PC-3 (cell line): ENCODE results near the gene STMND1. TPM values are rescaled to one million over a fixed set of nuclear protein-coding genes. Genes with fewer than 3 reads are reported as not detected.

Experiments
- ATAC-seq: fragments of 200-7000 bp; cut with Tn5 transposase; 2 replicates; pipeline ENCODE4 v1.9.1; 2020; ENCODE audit warnings: mild to moderate bottlenecking, moderate library complexity
- BruUV-seq: library from RNA; stranded (reverse); fragments of 400-500 nt; replicated peaks from 2 replicates; lab custom pipeline; 2021; lab: Mats Ljungman, UMichigan
- CTCF ChIA-PET: fragments of 300-600 bp; sonication (Branson Sonifier 250); formaldehyde crosslinking; loops from one replicate; lab custom pipeline; 2022; ENCODE audit warnings: antibody characterized with exemption; lab: Charles Lee
- POLR2A ChIA-PET: fragments of 300-600 bp; sonication (Branson Sonifier 250); formaldehyde crosslinking; loops from one replicate; lab custom pipeline; 2022; ENCODE audit warnings: antibody characterized with exemption; ENCODE audit not compliant: unreplicated experiment; lab: Charles Lee
- DNase-seq: peaks from one replicate; pipeline ENCODE4 v3.0.0-alpha.2; 2015
- H2AFZ ChIP-seq: fragments of 300-600 bp; sonication (generic); 2 replicates; pipeline ENCODE4 v1.6.0; 2016; ENCODE audit warnings: antibody characterized with exemption, low read length
- H3F3A ChIP-seq: fragments of 300-600 bp; sonication (generic); one replicate; pipeline ENCODE4 v1.6.0; 2017; ENCODE audit warnings: antibody characterized with exemption, low read length, control low read depth, mild to moderate bottlenecking; ENCODE audit not compliant: unreplicated experiment
- H3K27ac ChIP-seq: fragments of 300-600 bp; sonication (generic); 2 replicates; pipeline ENCODE4 v1.5.1; 2016; ENCODE audit warnings: mild to moderate bottlenecking, low read length
- H3K27me3 ChIP-seq: fragments of 300-600 bp; sonication (generic); 2 replicates; pipeline ENCODE4 v1.6.1; 2016; ENCODE audit warnings: low read length, mixed read lengths
- H3K36me3 ChIP-seq: fragments of 300-600 bp; sonication (generic); 2 replicates; pipeline ENCODE4 v1.6.1; 2016; ENCODE audit warnings: low read depth, mixed run types, low read length, mixed read lengths
- H3K4me1 ChIP-seq: fragments of 300-600 bp; sonication (generic); 2 replicates; pipeline ENCODE4 v1.5.1; 2016; ENCODE audit warnings: low read length; ENCODE audit not compliant: insufficient read depth
- H3K4me2 ChIP-seq: fragments of 300-600 bp; sonication (generic); 2 replicates; pipeline ENCODE4 v1.6.0; 2016; ENCODE audit warnings: low read length
- H3K4me3 ChIP-seq: fragments of 300-600 bp; sonication (generic); 2 replicates; pipeline ENCODE4 v1.5.1; 2016; ENCODE audit warnings: mild to moderate bottlenecking, low read length, mixed read lengths
- H3K79me2 ChIP-seq: fragments of 300-600 bp; sonication (generic); 2 replicates; pipeline ENCODE4 v1.6.1; 2017; ENCODE audit warnings: low read length, mixed read lengths
- H3K9ac ChIP-seq: fragments of 300-600 bp; sonication (generic); 2 replicates; pipeline ENCODE4 v1.6.0; 2016; ENCODE audit warnings: mild to moderate bottlenecking, low read length
- H3K9me2 ChIP-seq: fragments of 300-600 bp; sonication (generic); replicated peaks from 2 replicates; pipeline ENCODE4 v1.6.1; 2016; ENCODE audit warnings: mixed run types, low read length, mixed read lengths
- H3K9me3 ChIP-seq: fragments of 300-600 bp; sonication (generic); 2 replicates; pipeline ENCODE4 v1.6.1; 2016; ENCODE audit warnings: low read length, mixed read lengths
- H4K20me1 ChIP-seq: fragments of 300-600 bp; sonication (generic); 2 replicates; pipeline ENCODE4 v1.6.1; 2016; ENCODE audit warnings: low read length, mixed read lengths
- CTCF ChIP-seq: fragments of 300-600 bp; sonication (generic); conservative IDR thresholded peaks from 2 replicates; pipeline ENCODE4 v1.5.1; 2017; ENCODE audit warnings: antibody characterized with exemption, low read depth, mild to moderate bottlenecking, low read length
- EZH2 ChIP-seq: fragments of 300-600 bp; sonication (generic); IDR thresholded peaks from one replicate; pipeline ENCODE4 v1.6.1; 2017; ENCODE audit warnings: antibody characterized with exemption, mild to moderate bottlenecking, low read length; ENCODE audit not compliant: unreplicated experiment
- EZH2phosphoT487 ChIP-seq: fragments of 300-600 bp; sonication (generic); IDR thresholded peaks from 2 replicates; pipeline ENCODE4 v1.6.1; 2018; ENCODE audit warnings: mild to moderate bottlenecking, antibody characterized with exemption, low read length, borderline replicate concordance
- intact Hi-C: fragments of 100-400 bp; cut with micrococcal nuclease; formaldehyde crosslinking; loops from 2 replicates; pipeline ENCODE4 v1.9.0; 2023
- total RNA-seq: library from RNA; depleted of rRNA; stranded (reverse); fragments of >200 nt; gene quantifications from 2 replicates; pipeline ENCODE4 v1.2.3, GENCODE V29; 2014

STMND1 gene
- total RNA-seq, 1 experiment from 2014 or later = not detected

- intact Hi-C loops = no loop called here
- no peaks in the 10 kb centered on the region for H4K20me1 ChIP-seq
- no peaks in the 10 kb centered on the region for H3K36me3 ChIP-seq
- no peak overlapping the region for H3K4me3 ChIP-seq
- peaks cover 17% of the 10 kb centered on the region for H3K4me1 ChIP-seq
- DNase-seq (no peak), ATAC-seq (no peak)
- POLR2A ChIA-PET = no interaction called here
- H3K9me2 ChIP-seq = no peaks in the 10 kb centered on the region
- no peak overlapping the region for H3K4me2 ChIP-seq
- no peak for TF ChIP-seq EZH2
- TF ChIP-seq EZH2phosphoT487 = no peak
- TF ChIP-seq CTCF = no peak
- H2AFZ ChIP-seq = no peak overlapping the region
- no peaks in the 10 kb centered on the region for H3K9me3 ChIP-seq
- H3F3A ChIP-seq = no peaks in the 10 kb centered on the region
- H3K9ac ChIP-seq = no peak overlapping the region
- H3K27ac ChIP-seq = no peak overlapping the region
- peaks cover 3% of the 10 kb centered on the region; the same call in 1 of the 2 replicates for H3K27me3 ChIP-seq
- CTCF ChIA-PET = no interaction called here
- BruUV-seq = no TSS peak
- no peaks in the 10 kb centered on the region for H3K79me2 ChIP-seq
Observed at GRCh38 chr6:17120019-17120418, 18.2 kb downstream of the STMND1 start.

- ChIA-PET CTCF (interaction anchor here (0.7 kb wide), 1 partner anchor 14 kb away, joined by 4 read pairs; no protein-coding TSS in a partner anchor), POLR2A (no interaction called here)
- BruUV-seq = no TSS peak
- ATAC-seq = no peak
- Histone ChIP-seq H3K79me2 (no peaks in the 10 kb centered on the region), H3K27ac (no peak overlapping the region), H3K27me3 (peaks cover 3% of the 10 kb centered on the region; the same call in 1 of the 2 replicates), H3K36me3 (no peaks in the 10 kb centered on the region), H3K9ac (no peak overlapping the region), H3K9me3 (no peaks in the 10 kb centered on the region), H3K9me2 (no peaks in the 10 kb centered on the region), H3K4me2 (no peak overlapping the region), H4K20me1 (no peaks in the 10 kb centered on the region), H3F3A (no peaks in the 10 kb centered on the region), H3K4me3 (no peak overlapping the region), H2AFZ (no peak overlapping the region), H3K4me1 (no peaks in the 10 kb centered on the region)
- intact Hi-C loops = no loop called here
- DNase-seq = no peak
- no peak for TF ChIP-seq CTCF
- no peak for TF ChIP-seq EZH2
- TF ChIP-seq EZH2phosphoT487 = no peak
Observed at GRCh38 chr6:17125407-17125806, 23.6 kb downstream of the STMND1 start.

GRCh38 chr6:17130786-17131185 lies 28.9 kb downstream of the STMND1 start:
- Histone ChIP-seq H3K36me3 (no peaks in the 10 kb centered on the region), H4K20me1 (no peaks in the 10 kb centered on the region), H3K27ac (no peak overlapping the region), H3K79me2 (no peaks in the 10 kb centered on the region), H3K9ac (no peak overlapping the region), H3K27me3 (0 out of 2 replicates have a peak, but pooled peaks cover 8% of the 10 kb centered on the region), H3K4me2 (no peak overlapping the region), H3K4me3 (no peak overlapping the region), H2AFZ (no peak overlapping the region), H3K9me3 (no peaks in the 10 kb centered on the region), H3F3A (no peaks in the 10 kb centered on the region), H3K9me2 (no peaks in the 10 kb centered on the region), H3K4me1 (no peaks in the 10 kb centered on the region)
- intact Hi-C loops = no loop called here
- BruUV-seq = no TSS peak
- no peak for DNase-seq
- ChIA-PET POLR2A (no interaction called here), CTCF (no interaction called here)
- TF ChIP-seq EZH2phosphoT487 = no peak
- TF ChIP-seq EZH2 = no peak
- TF ChIP-seq CTCF = no peak
- ATAC-seq = no peak
